Activated CD8-positive, alpha-beta T cell treated with anti-CD3 and anti-CD28 coated beads for 36 hours (primary cell): ENCODE results near the gene ERBB4. TPM values are rescaled to one million over a fixed set of nuclear protein-coding genes. Genes with fewer than 3 reads are reported as not detected.

Experiments
- ATAC-seq: fragments of 200-7000 bp; cut with Tn5 transposase; one replicate; pipeline ENCODE4 v1.10.0; 2021; ENCODE audit warnings: mild to moderate bottlenecking, moderate library complexity
- CTCF ChIA-PET: fragments of 350-600 bp; sonication (Branson Sonifier 250); formaldehyde crosslinking; loops from one replicate; lab custom pipeline; 2021; ENCODE audit warnings: antibody characterized with exemption; lab: Charles Lee
- POLR2A ChIA-PET: fragments of 350-600 bp; sonication (Branson Sonifier 250); formaldehyde crosslinking; loops from one replicate; lab custom pipeline; 2021; ENCODE audit warnings: antibody characterized with exemption; lab: Charles Lee
- DNase-seq: peaks from one replicate; pipeline ENCODE4 v3.0.0-alpha.2; 2020
- H3K27ac Mint-ChIP-seq: one replicate; pipeline ENCODE4 v1.8.0; 2021; ENCODE audit warnings: mild to moderate bottlenecking, mixed read lengths
- H3K27me3 Mint-ChIP-seq: one replicate; pipeline ENCODE4 v1.8.0; 2021; ENCODE audit warnings: mixed read lengths
- H3K36me3 Mint-ChIP-seq: one replicate; pipeline ENCODE4 v1.8.0; 2021; ENCODE audit warnings: low read depth, mixed read lengths
- H3K4me1 Mint-ChIP-seq: one replicate; pipeline ENCODE4 v1.8.0; 2021; ENCODE audit warnings: low read depth, mixed read lengths
- H3K4me3 Mint-ChIP-seq: one replicate; pipeline ENCODE4 v1.8.0; 2021; ENCODE audit warnings: mild to moderate bottlenecking, moderate library complexity, mixed read lengths
- H3K9me3 Mint-ChIP-seq: one replicate; pipeline ENCODE4 v1.8.0; 2021; ENCODE audit warnings: mixed read lengths
- intact Hi-C: fragments of 100-400 bp; cut with micrococcal nuclease; formaldehyde crosslinking; loops from one replicate; pipeline ENCODE4 v1.10.0; 2022
- total RNA-seq, 2 experiments: library from RNA; stranded (reverse); gene quantifications; one replicate each; pipeline ENCODE4 v1.2.3, GENCODE V29; 2021
- TF ChIP-seq, protein P1 (sequence below): fragments of 200-600 bp; IDR thresholded peaks from one replicate; pipeline ENCODE4 v1.8.0; 2022; ENCODE audit warnings: antibody characterized with exemption, mild to moderate bottlenecking

The ERBB4 gene
- total RNA-seq: not detected

DNA sequence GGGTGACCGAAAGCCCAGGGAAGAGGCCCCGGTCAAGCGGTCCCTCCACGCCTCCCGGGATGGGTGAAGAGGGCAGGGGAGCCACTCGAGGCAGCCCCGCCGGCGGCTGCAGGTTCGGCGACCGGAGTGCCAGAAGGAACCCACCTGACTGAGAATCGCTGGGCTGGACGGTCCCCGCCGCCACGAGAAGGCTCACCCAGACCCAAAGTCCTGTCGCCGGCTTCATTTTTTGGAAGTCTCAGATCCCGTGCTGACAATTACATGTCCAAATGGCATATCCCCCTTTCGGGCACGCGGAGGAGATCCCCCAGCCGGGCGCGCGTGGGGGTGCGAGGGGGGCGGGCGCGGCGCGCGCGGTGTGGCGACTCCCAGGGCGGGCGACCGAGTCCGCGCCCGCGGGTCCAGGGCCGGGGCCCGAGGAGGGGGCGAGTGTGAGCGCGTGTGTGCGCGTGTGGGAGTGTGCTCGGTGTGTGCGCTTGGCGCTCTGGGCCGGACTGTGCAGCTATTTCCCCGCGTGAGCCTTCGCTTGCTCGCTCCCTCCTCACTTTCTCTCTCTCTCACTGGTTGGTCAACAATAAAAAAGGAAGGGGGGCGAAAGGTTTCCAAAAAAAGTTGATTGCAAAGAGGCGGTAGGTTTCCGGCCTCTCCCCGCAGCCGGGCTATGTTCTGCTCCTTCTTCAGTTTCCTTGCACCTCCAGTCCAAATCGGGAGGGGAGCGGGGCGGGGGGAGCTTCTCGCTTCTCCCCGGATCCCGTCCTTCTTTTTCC lies at the start of gene ERBB4:
ERBB4 (minus strand) TSS at position 498 of the 767 bp plus-strand sequence; CDS start at position 226, 272 bp downstream.
- ChIA-PET POLR2A (no interaction called here), CTCF (interaction anchor here (0.7 kb wide), 1 partner anchor 12 kb away, joined by 3 read pairs; no protein-coding TSS in a partner anchor)
- Mint-ChIP-seq H3K9me3 (no peaks in the 10 kb centered on the region), H3K27ac (no peak within 1 kb of the TSS), H3K4me3 (peak within 1 kb of the TSS; percentile 18), H3K27me3 (peaks cover 45% of the 10 kb centered on the region), H3K36me3 (no peaks in the 10 kb centered on the region), H3K4me1 (peaks cover 16% of the 10 kb centered on the region)
- intact Hi-C loops: no loop called here
- TF ChIP-seq, protein P1, sequence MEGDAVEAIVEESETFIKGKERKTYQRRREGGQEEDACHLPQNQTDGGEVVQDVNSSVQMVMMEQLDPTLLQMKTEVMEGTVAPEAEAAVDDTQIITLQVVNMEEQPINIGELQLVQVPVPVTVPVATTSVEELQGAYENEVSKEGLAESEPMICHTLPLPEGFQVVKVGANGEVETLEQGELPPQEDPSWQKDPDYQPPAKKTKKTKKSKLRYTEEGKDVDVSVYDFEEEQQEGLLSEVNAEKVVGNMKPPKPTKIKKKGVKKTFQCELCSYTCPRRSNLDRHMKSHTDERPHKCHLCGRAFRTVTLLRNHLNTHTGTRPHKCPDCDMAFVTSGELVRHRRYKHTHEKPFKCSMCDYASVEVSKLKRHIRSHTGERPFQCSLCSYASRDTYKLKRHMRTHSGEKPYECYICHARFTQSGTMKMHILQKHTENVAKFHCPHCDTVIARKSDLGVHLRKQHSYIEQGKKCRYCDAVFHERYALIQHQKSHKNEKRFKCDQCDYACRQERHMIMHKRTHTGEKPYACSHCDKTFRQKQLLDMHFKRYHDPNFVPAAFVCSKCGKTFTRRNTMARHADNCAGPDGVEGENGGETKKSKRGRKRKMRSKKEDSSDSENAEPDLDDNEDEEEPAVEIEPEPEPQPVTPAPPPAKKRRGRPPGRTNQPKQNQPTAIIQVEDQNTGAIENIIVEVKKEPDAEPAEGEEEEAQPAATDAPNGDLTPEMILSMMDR: no peak
- DNase-seq: no peak
- ATAC-seq: no peak

DNA sequence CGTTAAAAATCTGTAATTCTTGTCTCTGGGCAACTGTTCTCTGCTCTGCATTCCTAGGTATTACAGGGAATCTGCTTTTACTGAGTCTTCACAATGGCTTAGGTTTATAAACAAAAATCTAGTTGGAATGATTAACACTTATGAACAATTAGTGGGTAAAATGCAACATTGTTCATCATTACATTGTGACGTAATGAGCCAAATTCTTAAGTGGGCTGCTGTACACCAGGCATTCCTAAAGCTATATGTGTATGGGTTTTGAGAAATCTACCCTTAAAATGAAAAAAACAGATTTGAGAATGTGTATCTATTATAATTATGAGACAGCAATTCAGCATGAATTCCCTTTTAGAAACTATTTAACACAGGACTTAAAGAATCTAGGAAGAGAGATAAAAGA lies 41.5 kb upstream of the ERBB4 start:
- CTCF ChIA-PET: no interaction called here
- intact Hi-C loops: no loop called here
- Mint-ChIP-seq H3K27ac (no peak overlapping the region), H3K27me3 (peaks cover 1% of the 10 kb centered on the region), H3K36me3 (no peaks in the 10 kb centered on the region), H3K9me3 (no peaks in the 10 kb centered on the region), H3K4me3 (no peak overlapping the region), H3K4me1 (no peaks in the 10 kb centered on the region)
- ATAC-seq: no peak
- POLR2A ChIA-PET: no interaction called here
- DNase-seq: no peak
- TF ChIP-seq, protein P1: no peak

DNA sequence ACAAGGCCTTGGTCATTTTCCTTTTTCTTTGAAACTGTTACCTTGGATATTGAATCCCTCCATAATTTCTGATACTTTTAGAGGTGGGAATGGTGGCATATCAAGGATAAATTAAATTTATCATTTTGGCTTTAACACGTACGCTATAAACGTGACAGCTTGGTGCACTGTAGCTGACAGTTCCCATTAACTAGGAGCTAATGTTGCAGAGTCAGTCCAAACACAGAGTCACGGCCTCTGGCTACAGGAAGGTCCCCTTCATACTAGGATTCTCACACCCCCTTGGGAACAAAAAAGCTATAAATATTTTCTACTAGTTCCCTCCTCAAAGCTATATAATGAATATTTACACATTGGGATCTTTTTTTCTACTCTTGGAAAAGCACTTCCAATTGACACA lies 17.7 kb upstream of the ERBB4 start:
- ATAC-seq (no peak), DNase-seq (no peak)
- ChIA-PET CTCF (interaction anchor here (2.6 kb wide), 1 partner anchor 9 kb away, joined by 10 read pairs; no protein-coding TSS in a partner anchor), POLR2A (no interaction called here)
- intact Hi-C loops: no loop called here
- Mint-ChIP-seq H3K36me3 (no peaks in the 10 kb centered on the region), H3K4me1 (no peaks in the 10 kb centered on the region), H3K27ac (no peak overlapping the region), H3K4me3 (no peak overlapping the region), H3K27me3 (peaks cover 2% of the 10 kb centered on the region), H3K9me3 (no peaks in the 10 kb centered on the region)
- TF ChIP-seq, protein P1: no peak

DNA sequence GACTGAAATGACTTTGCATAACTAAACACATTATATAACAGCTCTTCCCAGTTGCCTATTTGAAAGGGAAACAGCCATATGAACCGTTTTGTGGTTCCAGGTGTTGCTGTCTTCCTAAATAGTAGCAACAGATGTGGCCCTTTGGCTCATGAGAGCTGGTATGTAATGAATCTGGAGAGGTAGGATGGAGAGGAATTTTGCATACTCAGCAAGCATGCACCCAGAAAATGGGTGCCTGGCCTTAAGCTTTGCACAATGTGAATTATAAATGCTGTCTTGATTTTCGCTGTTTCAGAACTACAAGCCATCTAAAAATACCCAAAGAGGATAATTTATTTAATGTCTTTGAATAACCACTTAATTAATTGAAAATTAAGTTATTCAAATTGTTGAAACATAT lies 15.6 kb upstream of the ERBB4 start:
- intact Hi-C loops: no loop called here
- POLR2A ChIA-PET: no interaction called here
- no peak overlapping the region for H3K4me3 Mint-ChIP-seq
- peaks cover 3% of the 10 kb centered on the region for H3K27me3 Mint-ChIP-seq
- H3K4me1 Mint-ChIP-seq: no peaks in the 10 kb centered on the region
- CTCF ChIA-PET: interaction anchor here (0.9 to 2.6 kb wide), 2 partner anchors 11 to 13 kb away, joined by 4 to 10 read pairs; no protein-coding TSS in a partner anchor
- ATAC-seq (no peak), DNase-seq (no peak)
- no peaks in the 10 kb centered on the region for H3K9me3 Mint-ChIP-seq
- no peak overlapping the region for H3K27ac Mint-ChIP-seq
- no peaks in the 10 kb centered on the region for H3K36me3 Mint-ChIP-seq
- TF ChIP-seq, protein P1: no peak

DNA sequence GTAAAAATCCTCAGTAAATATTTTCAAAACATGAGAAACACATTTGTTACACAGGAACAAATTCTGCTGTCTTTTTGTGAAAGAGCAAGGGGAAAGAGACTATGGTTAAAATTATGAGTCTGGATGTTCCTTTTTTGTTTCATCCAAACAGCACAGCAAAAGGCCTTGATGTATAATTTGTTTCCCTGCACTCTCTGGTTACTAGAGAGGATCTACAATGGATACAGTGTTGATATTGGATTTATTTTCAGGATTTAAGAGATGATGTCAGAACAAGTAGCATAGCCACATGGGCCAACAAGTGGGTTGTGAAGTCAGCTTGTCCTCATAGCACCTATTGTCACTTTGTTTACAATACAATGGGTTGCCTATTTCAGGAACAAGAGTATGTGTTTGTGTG lies 11.3 kb upstream of the ERBB4 start:
- ChIA-PET POLR2A (no interaction called here), CTCF (interaction anchor here (1.2 kb wide), 1 partner anchor 9 kb away, joined by 3 read pairs; no protein-coding TSS in a partner anchor)
- ATAC-seq (no peak), DNase-seq (no peak)
- H3K4me3 Mint-ChIP-seq: no peak overlapping the region
- H3K27me3 Mint-ChIP-seq: peaks cover 2% of the 10 kb centered on the region
- no peak overlapping the region for H3K27ac Mint-ChIP-seq
- TF ChIP-seq, protein P1: no peak
- intact Hi-C loops: no loop called here
- H3K4me1 Mint-ChIP-seq: no peaks in the 10 kb centered on the region
- H3K36me3 Mint-ChIP-seq: no peaks in the 10 kb centered on the region
- no peaks in the 10 kb centered on the region for H3K9me3 Mint-ChIP-seq
